Limb (tissue), 2 donors: ENCODE results near the gene JPH3.

Source experiments
- DNase-seq, 2 donors: peaks; one replicate each; pipeline ENCODE4 v3.0.0-alpha.2; 2016; ENCODE audit errors: extremely low spot score in 2 of 2

The JPH3 gene

DNA sequence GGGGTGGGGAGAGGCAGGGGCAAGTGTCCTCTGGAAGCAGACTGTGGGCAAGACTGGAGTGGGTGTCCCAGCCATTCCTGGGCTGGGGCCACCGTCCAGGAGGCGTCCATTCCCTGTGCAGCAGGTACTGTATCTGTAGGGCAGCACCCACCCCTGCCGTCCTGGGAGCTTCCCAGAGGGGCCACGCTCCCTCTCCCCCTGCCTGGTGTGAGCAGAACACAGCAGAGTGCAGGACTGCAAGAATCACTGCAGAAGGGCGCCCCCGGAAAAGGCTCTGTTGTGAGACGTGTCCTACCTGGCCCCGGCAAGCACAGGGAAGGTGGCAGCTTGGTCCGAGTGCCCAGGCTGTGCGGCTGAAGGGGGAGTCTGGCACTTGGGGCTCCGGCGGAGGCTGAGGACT lies 93.2 kb downstream of the JPH3 start:
- DNase-seq: no peak

DNA sequence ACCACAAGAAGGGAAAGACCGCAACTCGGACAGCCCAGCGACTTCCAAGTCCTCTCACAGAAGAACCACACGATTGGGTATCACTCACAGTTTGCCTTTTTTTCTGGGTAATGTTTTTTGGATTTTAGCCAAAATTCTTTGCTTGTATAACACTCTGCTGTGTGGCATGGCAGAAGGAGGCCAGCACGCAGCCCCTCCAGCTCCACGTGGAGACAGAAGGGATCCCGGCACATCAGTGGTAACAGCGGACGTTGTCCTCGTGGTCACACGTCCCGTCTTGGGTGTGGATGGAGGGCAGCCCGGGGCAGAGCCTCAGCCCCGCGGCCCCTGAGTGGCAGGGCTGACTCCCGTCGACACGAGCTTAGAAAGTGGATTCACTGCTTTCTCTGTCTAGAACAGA lies 94.4 kb downstream of the JPH3 start:
- DNase-seq: no peak

DNA sequence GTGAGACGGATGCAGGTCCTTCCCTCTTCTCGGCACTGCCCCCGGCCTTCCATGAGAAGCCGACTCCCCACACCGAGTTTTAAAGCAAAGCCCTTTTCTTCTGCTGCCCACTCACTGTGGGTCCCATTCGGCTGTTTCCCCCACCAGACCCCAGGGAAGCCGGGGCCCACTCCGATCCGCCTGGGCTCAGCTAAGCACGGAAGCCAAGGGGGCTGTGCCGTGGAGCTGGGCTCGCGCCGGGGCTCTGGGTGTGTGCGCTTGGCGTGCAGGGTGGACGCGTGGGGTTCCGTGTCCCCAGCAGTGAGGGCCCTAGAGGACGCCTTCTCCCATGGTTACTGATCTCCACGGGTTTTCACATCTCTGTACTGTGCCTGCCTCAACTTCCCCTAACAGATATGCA lies 94.9 kb downstream of the JPH3 start:
- no peak for DNase-seq

DNA sequence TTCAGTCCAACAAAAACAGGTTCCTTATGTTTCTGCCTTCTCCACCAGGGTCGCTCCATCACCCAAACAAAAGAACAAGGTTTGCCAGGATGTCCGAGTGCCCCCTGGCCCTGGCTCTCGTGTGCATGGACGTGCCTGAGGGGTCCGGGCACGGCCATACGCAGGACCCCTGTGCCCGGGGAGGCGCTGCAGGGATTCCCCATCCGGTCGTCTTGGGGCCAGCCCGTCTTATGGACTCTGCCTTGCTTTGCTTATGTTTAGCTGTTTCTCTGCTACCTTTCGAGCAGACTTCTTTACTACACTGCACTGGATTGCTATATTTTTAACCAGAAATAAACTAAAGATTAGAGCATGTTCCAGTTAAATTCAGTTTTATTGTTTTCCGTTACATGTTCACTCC lies 95.5 kb downstream of the JPH3 start:
- no peak for DNase-seq

DNA sequence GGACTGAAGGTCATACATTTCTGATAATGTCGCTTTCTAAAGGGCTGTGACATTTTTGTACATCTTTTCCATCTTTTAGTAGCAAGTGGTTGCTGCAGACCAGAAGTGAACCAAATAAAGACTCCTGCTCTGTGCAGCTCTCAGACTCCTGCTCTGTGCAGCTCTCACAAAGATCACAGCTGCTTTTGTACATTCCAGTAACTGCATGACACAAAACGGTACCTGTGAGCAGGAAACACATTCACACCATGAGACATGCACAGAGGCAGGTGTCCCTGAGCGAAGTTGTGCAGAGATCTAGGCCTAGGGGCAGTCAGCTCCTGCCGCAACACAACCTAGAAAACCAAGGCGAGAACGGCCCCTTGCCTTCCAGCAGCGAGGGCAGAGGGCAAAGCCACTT lies 95.9 kb downstream of the JPH3 start:
- DNase-seq: no peak

DNA sequence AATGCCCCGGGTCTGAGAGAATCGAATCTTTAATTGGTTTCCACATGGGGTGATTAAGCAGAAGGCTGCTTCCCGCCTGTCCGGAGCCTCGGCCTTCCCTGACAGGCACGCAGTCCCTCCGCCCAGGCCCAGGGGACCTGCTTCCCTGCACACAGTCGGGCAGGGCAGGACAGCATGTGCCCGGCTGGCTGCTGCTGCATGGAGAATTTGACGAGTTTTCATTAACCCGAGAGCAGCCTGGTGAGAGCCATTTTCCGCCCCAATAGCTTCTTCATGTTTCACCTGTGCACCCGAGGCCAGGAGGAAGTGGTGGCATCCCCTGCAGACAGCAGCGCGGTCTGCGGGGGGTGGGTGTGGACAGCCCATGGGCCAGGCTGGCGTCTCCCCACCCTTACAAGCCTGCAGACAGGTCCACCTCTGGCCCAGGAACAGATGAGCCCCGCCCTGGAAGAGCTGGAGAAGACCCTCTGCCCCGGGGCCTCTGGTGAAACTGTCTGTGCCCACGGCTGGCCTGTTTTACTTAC lies 96.4 kb downstream of the JPH3 start:
- DNase-seq: no peak

DNA sequence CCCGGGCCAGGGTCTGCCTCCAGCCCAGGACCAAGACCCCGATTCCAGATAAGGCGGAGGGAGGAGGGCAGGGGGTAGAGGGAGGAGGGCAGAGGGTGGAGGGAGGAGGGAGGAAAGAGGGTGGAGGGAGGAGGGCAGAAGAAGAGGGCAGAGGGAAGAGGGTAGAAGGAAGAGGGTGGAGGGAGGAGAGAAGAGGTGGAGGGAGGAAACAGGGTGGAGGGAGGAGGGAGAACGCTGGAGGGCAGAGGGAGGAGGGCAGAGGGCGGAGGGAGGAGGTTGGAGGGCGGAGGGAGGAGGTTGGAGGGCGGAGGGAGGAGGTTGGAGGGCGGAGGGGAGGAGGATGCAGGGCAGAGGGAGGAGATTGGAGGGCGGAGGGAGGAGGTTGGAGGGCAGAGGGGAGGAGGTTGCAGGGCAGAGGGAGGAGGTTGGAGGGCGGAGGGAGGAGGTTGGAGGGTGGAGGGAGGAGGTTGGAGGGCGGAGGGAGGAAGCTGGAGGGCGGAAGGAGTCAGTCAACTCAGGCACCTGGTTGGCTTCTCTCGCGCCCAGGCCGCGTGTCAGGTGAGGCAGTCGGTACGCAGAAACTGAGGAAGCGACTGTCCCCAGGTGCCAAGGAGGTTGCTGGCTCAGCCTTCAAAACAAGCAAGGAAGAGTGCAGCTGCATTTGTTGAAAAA lies 98.2 kb downstream of the JPH3 start:
- no peak for DNase-seq

DNA sequence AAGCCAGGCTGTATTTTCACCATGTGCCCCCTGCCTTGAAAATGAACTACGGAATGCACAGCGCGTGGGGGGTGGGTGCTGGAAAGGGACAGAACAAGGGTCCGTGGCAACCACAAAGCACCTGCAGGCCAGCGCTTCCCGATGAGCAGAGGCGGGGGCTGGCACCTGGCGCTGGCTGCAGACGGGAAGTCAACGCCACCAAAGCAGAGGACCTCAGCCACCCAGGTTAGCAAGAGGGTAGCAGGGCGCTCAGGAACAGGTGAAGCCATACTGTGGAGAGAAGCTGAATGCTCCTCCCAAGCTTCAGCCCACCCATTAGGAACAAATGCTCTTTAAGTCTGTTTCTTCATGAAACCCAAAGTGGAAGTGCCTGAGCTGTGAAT lies 98.8 kb downstream of the JPH3 start:
- DNase-seq: no peak

DNA sequence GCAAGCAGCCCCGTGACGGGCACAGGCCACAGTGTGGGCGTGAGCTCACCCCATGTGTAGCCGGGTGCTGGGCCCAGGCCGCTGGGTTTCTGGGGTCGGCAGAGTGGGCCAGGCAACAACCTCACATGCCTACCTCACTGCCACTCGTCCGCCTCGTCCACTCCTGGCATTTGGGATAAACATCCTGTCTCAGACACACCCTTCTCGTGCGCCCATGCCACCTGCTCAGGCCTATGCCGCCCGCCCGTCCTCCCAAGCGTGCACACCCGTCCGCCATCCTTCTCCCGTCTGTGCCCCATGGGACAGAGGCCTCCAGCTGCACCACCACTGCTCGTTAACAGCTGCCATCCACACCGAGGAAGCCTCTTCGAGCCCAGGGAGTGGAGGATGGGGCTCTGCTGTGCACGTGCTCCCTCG lies 99.2 kb downstream of the JPH3 start:
- no peak for DNase-seq

DNA sequence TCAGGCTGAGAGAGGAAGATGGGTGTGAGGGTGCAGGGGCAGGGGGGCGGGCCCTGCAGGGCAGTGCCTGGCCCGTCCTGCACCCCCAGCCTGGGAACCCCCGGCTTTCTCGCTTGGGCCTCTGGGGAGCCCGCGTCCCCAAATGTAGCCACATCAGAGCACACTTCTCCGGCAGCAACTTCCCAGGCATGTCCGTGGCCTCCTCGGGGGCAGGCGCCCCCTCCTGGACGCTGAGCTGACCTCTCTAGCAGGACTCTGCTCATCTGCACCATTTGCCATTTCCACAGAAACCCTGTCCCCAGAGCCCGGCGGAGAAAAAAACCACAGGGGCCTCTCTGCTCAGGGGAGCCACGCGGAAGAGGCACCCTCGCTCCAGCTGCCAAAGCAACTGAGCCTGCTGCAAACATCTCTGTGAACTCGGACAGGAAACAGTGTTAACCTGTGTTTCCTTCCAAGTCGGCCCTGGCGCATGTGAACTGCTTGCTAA lies 100.1 kb downstream of the JPH3 start:
- DNase-seq: no peak

DNA sequence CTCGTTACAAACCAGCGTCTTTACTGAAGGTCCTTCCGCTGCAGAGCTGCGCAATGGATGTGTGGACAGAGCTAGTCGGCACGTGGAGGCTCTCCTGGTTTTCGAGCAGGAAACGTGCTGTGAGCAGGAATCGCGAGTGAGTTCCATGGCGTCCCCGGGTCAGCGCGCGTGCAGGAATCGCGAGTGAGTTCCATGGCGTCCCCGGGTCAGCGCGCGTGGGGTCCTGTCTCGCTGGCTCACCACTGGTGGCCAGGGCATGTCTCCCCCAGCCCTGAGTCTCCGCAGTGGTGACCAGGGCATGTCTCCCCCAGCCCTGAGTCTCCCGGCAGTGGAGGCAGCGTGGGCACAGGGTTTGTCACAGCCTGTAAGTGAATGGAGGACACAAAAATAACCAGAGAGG lies 100.8 kb downstream of the JPH3 start:
- no peak for DNase-seq

DNA sequence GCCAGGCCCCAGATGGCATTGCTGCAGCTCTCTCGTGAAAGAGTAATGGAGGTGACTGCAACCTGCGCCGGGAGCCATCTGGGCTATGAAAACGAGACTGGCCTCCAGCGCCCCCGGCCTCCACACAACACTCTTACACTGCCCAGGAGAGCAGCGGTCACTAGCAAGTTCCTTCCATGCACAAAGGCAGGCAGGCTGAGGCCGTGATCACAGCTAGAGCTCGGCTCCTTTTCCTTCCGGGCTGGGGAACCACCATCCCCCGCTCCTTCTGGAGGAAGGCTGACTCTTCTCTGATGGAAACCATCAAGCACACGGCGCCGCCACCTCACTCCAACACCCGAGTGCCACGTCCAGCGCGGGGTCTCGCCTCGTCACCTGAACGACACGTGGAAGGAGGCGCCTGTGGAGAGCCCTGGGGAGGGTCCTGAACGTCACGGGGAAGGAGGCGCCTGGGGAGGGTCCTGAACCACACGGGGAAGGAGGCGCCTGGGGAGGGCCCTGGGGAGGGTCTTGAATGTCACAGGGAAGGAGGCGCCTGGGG lies 101.6 kb downstream of the JPH3 start:
- no peak for DNase-seq

DNA sequence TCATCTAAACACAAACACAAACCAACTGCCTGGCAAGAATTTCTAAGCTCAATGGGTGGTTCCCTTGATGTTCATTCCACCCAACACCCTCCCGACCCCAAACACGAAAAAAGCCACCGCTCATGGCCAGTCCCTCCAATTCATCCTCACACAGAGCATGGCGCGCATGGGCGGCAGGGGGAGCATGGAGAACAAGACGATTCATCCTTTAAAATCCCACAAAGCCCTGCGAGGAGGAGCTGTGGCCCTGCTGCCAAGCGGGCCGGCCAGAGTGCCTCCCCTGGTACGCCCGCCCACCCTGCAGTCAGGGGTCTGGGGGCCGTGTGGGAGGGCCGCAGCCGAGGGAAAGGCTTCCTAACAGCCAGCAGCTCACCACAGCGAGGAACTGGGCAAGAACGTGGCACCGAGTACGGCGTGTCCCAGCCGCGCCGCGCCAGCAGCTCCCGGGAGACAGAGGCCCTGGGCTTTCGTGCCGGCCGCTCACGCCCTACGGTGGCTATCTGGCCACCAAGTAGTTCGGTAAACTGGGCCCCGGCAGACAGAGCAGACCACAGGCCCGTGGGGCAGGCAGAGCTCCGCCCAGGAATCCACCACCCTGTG lies 102.5 kb downstream of the JPH3 start:
- DNase-seq: no peak

DNA sequence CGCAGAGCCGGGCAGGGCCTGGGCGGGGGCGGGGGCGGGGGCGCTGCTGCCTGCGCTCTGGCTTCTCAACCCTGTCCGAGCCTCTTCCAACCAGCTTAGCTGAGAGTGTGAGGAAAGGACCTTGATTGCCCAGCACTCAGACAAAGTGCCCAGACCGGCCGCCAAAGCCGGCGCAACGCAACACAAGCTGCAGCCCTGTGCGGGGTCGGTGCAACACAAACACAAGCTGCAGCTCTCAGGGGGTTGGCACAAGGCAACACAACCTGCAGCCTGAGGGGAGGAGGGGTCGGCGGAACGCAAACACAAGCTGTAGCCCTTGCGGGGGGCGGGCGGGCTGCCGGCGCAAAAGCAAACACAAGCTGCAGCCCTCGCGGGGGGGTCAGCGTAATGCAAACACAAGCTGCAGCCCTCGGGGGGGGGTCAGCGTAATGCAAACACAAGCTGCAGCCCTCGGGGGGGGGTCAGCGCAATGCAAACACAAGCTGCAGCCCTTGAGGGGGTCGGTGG lies 103.5 kb downstream of the JPH3 start:
- DNase-seq: no peak

DNA sequence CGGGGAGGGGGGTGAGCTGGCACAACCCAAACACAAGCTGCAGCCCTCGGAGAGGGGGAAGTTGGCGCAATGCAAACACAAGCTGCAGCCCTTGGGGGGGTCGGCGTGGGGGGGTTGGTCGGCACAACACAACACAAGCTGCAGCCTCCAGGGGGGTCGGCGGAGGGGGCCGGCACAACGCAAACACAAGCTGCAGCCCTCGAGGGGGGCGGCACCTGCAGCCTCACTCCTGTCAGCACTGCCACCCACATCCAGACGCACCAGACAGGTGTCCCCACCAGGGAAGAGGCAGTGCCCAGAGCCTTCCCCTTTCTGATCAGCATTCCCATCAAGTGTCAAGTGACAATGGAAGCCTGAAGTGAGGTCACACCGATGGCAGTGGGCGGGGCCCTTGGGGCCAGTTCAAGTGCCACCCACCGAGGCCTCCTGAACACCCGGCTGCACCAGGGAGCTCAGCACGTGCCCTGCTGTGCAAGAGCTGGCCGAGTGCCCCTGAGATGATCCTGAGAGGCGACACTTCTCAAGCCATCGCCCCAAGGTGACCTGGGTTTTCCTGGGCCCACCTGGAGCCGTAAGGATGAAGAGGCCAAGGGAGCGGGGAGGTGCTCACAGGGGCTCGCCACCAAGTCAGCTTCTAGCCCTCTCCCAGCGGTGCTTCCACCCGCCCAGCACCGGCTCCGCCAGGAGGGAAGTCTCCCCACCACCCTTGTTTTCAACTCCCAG lies 104.1 kb downstream of the JPH3 start:
- DNase-seq: no peak

DNA sequence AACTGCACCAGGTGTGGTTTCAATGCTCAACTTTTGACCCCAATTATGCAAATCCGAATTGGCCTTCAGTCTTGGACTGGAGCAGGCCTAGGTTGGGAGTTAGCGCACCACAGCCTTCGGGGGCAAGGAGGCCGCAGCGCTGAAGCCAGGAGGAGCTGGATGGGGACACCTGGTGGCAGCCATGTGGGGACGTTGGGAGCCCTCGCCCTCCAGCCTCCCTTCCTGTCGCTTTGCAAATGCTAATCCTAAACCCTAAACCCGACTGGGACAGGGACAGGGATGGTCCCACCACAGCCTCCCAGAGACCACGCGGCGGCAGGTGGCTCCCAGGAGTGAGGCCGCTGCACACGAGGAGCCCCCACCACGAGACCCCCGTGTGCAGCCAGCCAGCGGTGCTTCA lies 104.8 kb downstream of the JPH3 start:
- no peak for DNase-seq

DNA sequence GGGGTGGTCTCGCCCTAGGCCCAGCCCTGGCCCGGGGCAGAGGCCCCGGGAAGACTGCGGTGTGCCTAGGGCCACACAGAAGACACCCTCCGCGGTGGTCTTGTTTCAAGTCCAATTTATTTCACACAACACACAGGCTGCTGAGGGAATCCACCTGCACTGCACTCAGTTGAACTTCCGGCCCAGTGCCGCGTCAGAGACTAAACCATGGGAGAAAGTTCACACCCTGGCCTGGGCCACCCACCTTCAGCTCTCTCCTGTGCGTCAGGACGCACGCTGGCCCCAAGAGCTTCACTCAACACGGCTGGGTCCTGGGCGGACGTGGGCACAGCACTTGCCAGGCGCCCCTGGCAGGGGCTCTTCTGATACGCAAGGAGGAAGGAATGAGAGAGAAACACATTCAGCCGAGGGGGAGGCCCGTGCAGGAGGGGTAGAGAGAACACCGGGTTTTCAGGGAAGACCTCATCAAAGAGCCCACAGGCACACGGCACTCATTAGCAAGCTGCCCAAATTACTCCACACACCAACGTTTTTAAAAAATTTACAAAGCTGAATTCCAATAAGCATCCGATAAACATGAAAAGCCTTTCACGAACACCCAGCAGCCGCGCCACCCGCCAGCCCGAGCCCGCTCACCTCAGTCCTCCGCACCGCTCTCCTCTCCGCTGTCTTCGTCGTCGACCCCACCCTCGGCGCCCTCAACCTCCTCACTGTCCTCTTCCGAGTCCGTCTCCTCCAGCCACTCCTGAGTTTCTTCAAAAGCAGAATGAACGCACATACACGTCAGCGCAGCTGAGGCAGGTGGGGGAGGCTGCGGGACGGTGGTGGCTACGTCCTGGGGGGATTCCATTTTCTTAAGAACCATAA lies 105.6 kb downstream of the JPH3 start:
- no peak for DNase-seq

DNA sequence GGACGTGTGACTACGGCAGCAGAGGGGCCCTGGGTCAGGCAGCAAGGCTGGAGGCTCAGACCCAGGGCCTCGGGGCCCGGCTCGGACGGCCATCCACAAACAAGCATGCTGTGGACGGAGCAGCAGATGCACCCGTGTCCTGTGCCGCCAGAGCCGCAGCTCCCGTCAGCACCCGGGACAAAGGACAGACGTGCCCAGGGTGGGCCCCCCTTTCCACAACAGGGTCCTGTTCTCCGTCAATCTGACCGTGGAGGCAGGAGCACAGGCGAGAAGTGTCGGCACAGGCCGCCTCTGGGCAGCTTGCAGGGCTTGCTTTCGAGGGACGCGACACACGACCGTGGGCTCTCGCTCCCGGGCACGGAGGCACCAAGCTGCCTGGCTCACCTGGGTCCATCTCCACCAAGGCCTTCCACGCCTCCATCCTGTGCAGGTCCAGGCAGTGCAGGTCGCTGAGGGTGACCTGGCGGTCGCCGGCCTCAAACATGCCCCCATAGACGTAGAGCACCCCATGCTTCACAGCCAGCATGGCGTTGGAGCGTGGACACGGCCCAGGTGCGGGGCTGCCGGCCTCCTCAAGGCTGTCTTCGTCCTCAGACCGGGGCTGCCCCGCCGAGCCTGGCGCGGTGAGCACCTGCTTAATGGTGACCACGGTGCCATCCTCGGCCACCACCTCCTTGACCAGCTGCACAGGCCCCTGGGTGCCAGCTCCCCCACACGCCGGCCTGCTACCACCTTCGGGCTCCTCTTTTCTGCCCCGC lies 106.8 kb downstream of the JPH3 start:
- no peak for DNase-seq

DNA sequence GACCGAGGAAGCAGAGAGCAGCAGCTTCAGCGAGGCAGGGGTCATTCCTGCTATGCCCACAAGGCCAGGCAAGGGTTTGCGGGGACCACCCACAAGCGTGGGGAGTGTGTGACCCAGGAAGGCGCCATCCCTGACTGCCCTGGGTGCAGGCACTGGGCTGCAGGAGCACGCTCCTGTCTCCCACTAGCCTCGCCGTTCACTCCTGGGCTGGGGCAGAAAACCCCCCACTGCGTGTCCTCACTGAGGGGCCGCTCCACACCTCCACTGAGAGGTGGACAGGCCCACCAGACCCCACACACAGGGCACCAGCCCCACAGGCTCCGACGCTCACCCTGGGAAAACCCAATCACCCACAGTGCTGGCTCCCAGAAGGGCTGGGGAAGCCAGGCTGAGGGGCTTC lies 107.4 kb downstream of the JPH3 start:
- no peak for DNase-seq

DNA sequence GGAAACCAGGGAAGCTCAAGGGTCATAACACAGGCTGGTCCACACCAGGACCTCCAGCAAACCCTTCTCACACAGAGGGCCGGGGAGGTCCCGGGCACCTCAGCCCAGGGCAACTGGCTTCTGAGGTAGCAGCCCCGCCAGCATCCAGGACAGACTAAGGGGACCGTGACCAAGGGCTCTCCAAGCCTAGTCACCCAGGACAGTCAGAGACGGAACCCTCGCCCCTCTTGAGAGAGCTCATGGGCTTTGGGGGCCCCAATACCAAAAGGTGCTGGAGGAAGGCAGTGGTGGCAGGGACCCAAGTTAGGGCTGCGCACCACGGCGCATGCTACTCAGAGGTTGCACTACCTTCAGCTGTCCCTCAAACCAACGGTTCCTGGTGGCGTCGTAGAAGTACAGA lies 108.6 kb downstream of the JPH3 start:
- DNase-seq: no peak
